ENCODE results near the gene D2HGDH.

The D2HGDH gene

DNA sequence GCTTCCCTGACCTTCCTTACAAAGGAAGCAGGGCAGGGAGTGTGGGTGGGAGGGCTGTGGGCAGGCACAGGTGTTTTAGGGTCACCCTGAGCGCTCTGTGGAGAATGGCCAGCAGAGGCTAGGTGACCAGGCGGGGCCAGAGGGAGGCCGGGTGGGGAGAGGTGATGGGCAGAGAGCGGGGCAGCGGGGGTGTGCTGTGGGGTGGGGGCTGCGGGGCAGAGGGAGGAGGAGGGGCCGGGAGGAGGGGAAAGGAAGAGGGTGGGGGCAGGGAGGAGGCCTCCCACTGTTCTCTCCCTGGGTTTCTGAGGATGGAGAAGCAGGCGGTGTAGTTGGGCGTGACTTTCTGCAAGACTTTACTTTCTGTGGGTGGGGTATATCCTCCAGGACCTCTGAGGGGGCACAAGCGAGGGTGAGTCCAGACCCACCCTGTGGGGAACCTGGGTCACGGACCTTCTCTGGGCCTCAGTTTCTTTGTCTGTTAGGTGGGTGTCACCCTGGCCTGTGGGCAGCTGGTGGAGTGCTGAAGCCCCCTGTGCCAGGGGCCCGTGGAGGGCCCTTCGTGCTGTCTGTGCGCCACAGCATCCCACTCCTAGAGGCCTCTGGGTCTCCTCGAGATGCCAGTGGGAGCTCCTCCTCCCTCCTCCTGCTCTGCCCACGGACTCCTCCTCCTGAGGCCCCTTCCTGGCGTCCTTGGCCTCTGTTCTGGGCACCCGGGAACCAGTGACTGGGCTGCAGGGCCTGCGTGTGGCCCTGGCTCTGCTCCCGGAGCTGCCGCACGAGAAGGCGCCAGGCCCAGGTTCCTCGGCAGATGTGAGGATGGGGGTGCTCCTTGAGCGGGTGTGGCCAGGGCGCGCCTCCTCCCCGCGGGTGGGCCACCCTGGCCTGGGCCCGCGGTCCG lies 68.2 kb downstream of the D2HGDH start:
- TF ChIP-seq, protein P1, sequence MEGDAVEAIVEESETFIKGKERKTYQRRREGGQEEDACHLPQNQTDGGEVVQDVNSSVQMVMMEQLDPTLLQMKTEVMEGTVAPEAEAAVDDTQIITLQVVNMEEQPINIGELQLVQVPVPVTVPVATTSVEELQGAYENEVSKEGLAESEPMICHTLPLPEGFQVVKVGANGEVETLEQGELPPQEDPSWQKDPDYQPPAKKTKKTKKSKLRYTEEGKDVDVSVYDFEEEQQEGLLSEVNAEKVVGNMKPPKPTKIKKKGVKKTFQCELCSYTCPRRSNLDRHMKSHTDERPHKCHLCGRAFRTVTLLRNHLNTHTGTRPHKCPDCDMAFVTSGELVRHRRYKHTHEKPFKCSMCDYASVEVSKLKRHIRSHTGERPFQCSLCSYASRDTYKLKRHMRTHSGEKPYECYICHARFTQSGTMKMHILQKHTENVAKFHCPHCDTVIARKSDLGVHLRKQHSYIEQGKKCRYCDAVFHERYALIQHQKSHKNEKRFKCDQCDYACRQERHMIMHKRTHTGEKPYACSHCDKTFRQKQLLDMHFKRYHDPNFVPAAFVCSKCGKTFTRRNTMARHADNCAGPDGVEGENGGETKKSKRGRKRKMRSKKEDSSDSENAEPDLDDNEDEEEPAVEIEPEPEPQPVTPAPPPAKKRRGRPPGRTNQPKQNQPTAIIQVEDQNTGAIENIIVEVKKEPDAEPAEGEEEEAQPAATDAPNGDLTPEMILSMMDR (IDR thresholded peaks at IDR 0.05), result no peak

DNA sequence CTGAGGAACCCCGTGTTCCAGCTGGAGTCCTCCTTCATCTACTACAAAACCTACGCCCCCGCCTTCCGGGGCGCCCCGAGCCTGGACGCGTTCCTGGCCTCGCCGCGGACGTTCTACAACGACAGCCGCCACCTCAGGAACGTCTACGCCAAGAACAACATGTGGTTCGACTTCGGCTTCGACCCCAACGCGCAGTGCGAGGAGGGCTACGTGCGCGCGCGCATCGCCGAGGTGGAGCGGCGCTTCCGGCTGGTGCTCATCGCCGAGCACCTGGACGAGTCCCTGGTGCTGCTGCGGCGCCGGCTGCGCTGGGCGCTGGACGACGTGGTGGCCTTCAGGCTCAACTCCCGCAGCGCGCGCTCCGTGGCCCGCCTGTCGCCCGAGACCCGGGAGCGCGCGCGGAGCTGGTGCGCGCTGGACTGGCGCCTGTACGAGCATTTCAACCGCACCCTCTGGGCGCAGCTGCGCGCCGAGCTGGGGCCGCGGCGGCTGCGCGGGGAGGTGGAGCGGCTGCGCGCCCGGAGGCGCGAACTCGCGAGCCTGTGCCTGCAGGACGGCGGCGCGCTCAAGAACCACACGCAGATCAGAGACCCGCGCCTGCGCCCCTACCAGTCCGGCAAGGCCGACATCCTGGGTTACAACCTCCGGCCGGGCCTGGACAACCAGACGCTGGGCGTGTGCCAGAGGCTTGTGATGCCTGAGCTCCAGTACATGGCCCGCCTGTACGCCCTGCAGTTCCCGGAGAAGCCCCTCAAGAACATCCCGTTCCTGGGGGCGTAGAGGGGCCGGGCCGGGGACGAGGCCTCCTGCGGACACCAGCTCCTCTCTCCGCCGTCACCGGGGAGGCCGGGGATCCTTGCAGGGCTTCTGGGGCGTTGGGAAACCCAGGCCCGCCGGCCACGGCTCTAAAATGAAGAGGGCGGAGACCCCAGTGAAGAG lies 69.2 kb downstream of the D2HGDH start:
- TF ChIP-seq, protein P1 (IDR thresholded peaks at IDR 0.05), result no peak

DNA sequence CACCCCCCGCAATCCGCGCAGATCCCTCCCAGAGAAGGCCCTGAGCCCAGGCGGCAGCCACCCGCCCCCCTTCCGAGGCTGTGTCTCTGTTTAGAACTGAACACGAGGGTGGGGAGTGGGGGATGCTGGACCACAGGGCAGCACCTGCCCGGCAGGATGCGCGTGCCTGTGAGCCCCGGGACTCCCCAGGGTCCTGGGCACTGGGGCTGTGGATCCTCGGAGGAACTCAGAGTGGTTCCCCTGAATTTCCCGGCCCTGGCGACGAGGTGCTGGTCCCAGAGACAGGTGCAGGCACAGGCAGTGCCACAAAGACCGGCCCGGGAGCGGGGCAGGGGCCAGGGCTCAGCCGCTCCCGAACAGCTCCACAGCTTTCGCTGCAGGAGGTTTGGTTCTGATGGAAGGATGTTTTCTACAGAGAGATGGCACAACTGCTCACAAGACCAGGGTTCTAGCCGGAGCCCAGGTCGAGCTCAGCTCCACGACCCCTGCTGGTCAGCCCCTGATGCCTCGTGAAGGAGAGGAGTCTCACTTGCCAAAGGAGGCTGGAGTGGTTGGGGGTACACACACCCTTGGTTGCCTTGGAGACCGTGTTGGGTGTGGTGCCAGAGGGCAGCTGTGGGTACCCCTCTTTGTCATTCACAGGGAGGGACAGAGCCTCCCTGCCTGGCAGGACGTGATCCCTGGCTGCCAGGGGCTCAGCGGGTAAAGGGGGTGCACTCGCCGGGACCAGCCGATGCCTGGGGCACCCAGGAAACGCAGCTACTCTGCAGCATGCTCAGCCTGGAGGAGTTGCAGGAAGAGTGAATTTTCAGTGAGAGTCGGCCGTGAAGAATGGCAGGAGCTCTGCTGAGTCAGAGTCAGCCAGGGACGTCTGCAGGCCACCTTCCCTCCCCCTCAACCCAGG lies 70.1 kb downstream of the D2HGDH start:
- TF ChIP-seq, protein P1 (IDR thresholded peaks at IDR 0.05), result no peak

DNA sequence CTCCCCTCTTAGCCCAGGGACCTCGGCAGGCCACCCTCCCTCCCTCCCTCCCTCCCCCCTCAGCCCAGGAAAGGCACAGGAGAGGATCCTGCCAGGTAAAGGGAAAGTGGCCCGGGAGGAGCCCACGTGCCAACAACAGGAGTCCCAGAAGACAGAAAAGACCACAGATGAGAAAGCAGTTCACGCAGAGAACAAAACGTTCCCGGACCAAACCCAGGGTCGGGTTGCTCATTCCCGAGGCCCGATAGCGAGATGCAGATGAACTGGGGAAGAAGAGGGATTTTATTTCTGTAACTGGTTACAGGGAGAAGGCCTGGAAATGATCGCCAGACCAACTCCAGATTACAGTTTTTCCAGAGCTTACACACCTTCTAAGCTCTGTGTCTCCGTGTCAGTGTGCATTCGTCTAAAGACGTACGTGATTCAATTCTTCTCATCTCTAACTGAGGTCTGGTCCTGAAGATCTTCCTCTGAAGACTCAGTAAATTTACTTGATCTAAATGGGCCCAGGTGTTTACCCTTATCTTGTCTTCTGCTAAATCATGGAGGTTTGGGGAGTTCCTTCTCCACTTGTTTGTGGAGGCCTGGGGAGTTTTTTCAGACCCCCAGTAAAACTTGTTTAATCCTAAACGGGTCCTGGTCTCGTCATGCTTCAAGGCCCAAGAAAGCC lies 73.8 kb downstream of the D2HGDH start:
- TF ChIP-seq, protein P1 (IDR thresholded peaks at IDR 0.05), result no peak

DNA sequence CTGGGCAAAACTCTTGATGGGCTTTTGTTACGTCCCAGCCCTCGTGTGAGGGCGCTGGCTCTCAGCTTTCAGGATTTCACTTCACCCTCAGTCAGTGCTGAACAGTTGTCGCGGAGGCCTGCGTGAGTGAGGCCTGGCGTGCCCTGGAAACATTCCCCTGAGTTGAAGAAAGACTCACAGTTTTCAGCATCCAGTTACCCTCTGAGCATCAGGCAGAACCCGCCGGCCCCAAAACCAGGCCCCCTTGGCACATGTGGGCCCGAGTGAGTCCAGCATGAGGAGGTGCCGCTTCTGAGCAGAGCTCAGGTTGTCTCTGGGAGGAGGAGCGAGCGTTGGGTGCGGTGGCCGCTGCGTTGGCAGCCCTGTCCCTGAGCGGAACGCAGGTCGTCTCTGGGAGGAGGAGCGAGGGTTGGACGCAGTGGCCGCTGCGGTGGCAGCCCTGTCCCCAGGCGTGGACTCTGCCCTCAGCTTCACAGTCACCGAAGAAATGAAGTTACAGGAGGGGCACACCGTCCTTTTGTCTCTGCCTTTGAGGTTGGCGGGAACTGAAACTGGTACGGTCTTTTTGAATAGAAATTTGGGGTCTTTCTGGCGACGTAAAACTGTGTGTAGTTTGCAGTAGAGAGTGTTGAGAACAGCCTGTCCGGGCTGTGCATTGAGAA lies 74.4 kb downstream of the D2HGDH start, which contains the start of gene NEU4:
NEU4 (plus strand) TSS at position 473 of the 662 bp plus-strand sequence. CDS start 5,292 bp downstream, outside the sequence.
- TF ChIP-seq, protein P1 (IDR thresholded peaks at IDR 0.05), result no peak

DNA sequence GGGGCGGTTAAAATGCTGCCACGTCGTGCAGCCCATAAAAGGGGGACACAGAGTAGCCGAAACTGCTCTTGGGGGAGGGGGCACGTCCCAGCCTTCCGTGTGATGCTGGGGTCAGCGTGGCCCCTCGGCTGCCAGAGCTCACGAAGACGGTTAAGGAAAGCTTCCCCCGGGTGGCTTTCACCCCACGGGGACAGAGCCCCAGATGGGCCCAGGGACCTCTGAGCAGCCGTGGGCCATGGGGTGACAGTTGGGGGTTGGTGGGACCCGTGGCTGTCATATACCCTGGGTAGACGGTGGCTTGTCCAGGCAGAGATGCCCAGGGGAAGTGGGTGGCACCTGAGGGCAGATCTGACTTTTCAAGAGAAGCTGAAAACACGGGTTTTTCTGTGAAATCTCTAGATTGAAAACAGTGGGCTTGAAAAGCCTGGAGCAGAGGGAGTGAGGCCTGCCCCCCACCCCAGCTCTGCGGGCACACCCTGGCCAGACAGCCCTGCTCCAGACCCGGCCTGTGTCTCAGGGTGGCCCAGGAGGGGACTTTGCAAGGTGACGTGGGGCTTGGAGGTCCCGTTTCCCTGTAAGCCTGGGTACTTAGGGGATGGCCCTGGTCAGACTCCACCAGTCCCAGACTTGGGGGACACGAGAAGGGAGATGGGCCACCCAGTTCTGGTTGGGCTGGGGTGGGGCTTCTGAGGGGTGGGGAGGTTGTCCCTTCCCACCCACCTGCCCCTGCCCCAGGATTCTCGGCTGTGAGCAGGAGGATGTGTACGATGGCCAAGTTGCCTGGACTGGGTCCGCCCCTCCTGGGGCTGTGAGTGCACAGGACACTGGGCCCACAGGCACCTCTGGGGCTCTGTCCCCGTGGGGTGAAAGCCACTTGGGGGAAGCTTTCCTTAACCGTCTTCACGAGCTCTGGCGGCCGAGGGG lies 75.2 kb downstream of the D2HGDH start:
- TF ChIP-seq, protein P1 (IDR thresholded peaks at IDR 0.05), result no peak
